KG1 (cell line): Measurements from ENCODE around the gene TTC28.
"Not testable (repeated sequence)": the region's sequence is repeated elsewhere in the genome, so short reads cannot be mapped to it uniquely, and the experiment has no call there.

Experiments used
- DNase-seq: peaks from one replicate; lab custom pipeline; 2025; lab: John Stamatoyannopoulos, UW

TTC28 gene

GRCh38 chr22:28679611-28680287 lies at the start of gene TTC28:
TSS of gene TTC28 (minus strand) at chr22:28679840. CDS start at chr22:28679723, 117 bp downstream.
- peak; percentile 13 for DNase-seq

GRCh38 chr22:28728621-28729313 lies 49.1 kb upstream of the TTC28 start:
- DNase-seq = no peak

- DNase-seq = no peak
Observed at GRCh38 chr22:28728002-28728401, 48.4 kb upstream of the TTC28 start.

DNA sequence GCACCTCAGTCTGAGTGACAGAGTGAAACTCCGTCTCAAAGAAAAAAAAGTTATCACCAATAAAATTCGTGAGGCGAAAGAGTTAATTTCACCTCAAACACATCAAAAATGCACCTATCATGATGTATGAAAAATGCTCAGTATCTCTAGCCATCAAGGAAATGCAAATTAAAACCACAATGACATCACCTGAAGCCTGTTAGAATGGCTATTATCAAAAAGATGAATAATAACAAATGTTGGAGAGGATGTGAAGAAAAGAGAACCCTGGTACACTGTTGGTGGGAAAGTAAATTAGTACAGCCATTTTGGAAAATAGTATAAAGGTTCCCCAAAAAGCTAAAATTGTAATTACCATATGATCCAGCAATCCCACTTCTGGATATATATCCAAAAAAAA lies 38.4 kb upstream of the TTC28 start:
- DNase-seq = no peak

DNA sequence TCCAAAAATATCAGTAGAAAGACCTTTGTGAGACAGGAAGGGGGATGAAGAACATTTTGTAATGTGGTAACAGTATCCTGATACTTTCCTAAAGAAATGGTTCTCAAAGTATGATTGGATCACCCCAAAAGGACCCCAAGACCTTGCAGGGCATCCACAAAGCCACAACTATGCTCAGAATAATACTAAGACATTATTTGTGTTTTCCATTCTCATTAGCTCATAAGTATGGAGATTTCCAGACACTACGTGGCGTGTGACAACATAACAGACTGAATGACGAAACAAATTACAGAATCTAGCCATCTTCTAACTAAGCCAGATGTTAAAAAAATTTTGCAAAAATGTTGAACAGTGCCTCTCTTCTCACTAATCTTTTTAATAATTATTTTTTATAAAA lies 37.0 kb upstream of the TTC28 start:
- DNase-seq = no peak

DNA sequence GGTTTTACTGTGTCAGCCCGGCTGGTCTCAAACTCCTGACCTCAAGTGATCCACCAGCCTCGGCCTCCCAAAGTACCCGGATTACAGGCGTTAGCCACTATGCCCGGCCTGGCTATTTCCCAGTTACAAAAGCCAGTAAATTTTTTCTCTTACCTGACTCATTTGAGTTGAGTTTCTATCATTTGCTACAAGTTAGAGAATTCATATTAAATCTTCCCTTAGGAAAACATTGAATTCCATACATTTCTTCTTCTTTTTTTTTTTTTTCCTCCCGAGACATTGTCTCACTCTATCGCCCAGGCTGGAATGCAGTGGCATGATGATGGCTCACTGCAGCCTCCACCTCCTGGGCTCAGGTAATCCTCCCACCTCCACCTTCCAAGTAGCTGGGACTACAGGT lies 36.0 kb upstream of the TTC28 start:
- no peak for DNase-seq

DNA sequence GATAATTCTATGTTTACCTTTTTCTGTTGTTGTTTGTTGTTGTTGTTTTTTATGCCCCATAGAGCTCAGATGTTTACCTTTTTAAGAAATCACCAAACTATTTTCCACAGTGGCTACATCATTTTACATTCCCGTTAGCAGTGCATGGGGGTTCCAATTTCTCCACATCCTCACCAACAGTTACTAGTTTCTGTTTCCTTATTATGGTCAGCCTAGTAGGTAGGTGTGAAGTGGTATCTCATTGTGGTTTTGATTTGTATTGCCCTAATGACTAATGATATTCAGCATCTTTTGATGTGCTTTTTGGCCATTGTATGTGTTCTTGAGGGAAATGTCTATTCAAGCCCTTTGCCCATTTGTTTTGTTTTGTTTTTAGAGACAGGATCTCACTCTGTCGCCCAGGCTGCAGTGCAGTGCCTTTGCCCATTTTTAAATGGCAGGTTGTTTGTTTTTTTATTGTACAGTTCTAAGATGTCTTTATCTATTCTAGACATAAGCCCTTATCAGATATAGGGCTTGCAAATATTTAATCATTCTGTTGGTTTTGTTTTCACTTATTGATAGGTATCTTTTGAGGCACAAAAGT lies 34.5 kb upstream of the TTC28 start:
- no peak for DNase-seq

GRCh38 chr22:28711820-28712777 lies 32.5 kb upstream of the TTC28 start:
- no peak for DNase-seq

- no peak for DNase-seq
Observed at GRCh38 chr22:28711341-28711740, 31.7 kb upstream of the TTC28 start.

GRCh38 chr22:28710576-28711191 lies 31.0 kb upstream of the TTC28 start:
- no peak for DNase-seq

DNA sequence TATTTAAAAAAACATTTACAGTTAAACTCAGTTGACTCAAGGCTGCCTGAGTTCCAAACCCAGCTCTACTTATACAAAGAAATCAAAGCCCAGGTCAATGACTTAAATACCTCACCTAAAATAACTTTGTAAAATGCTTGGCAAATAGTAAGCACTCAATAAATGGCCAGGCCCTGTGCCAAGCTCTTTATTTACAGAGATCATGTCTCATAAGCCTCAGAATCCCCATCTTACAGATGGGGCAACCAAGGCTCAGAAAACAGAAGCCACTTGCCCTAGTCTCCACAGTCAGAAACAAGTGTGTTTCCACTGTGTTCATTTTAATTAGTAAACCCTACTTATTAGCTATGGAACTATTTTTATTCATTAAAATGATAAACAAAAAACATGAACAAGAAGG lies 30.5 kb upstream of the TTC28 start:
- no peak for DNase-seq

GRCh38 chr22:28706845-28707244 lies 27.2 kb upstream of the TTC28 start:
- DNase-seq = no peak

- DNase-seq = no peak
Observed at GRCh38 chr22:28703436-28703835, 23.8 kb upstream of the TTC28 start.

GRCh38 chr22:28702891-28703290 lies 23.3 kb upstream of the TTC28 start:
- no peak for DNase-seq

DNA sequence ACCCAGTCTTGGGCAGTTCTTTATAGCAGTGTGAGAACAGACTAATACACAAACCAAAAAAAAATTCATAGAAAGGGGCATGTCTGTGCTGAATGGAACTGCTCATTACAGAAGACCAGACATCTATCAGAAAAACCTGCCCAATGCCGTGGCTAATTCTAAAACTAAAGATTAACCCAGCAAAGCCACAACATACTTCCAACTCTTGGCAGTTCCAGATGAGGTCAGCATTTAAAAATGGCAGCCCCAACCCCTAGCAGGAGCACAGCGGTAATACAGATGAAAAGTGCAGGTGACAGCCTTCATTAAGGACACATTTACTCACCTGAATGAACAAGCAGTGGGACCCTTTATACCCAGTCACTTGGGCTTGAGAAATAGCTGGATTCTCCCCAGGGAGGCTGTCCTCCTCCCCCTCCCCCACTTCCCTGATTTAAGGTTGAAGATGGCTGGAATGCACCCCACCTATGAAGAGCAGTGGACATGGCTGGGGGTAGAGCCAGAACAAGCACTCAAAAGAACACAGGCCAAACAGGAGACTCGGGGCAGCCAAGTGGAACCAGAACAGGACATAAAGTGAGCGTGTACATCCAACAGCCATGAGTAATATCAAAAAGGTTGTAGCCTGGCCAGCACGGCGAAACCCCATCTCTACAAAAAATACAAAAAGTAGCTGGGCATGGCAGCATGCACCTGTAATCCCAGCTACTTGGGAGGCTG lies 13.6 kb upstream of the TTC28 start:
- DNase-seq = not testable (repeated sequence)

GRCh38 chr22:28689796-28690195 lies 10.2 kb upstream of the TTC28 start:
- DNase-seq = not testable (repeated sequence)

DNA sequence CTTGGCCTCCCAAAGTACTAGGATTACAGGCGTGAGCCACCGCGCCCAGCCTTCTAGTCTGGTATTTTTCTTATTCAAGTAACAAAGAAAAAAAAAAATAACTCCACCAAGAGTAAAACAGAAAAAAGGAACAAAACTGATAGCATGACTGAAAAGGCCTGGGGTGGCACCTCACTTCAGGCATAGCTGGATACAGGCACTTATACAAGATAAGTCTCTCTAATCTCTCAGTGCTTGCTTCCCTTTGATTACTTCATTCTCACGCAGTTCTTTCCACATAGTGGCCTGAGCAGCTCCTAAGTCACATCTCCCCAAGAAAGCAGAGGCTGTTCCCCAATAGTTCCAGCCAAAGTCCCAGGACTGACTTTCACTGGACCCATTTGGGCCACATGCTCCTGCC lies 3.3 kb upstream of the TTC28 start:
- DNase-seq = not testable (repeated sequence)

DNA sequence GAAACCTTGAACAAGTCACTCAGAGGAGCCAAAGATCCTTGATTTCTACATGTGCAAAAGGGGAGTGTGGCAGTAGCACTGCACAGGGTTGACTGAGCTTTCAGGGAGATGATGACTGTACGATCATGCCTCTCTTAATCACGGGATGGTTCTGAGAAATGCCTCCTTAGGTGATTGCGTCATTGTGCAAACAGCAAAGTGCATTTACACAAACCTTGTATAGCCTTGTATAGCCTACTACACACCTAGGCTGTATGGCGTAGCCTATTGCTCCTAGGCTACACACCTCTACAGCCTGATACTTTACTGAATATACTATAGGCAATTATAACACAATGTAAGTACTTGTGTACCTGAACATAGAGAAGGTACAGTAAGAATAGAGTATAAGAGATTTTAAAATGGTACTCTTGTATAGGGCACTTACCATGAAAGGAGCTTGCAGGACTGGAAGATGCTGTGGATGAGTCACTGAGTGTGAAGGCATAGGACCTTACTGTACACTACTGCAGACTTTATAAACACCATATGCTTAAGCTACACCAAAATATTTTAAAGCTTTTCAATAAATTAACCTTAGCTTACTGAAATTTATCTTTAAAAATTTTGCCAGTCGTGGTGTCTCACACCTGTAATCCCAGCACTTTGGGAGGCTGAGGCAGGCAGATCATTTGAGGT lies 1.3 kb upstream of the TTC28 start:
- not testable (repeated sequence) for DNase-seq

DNA sequence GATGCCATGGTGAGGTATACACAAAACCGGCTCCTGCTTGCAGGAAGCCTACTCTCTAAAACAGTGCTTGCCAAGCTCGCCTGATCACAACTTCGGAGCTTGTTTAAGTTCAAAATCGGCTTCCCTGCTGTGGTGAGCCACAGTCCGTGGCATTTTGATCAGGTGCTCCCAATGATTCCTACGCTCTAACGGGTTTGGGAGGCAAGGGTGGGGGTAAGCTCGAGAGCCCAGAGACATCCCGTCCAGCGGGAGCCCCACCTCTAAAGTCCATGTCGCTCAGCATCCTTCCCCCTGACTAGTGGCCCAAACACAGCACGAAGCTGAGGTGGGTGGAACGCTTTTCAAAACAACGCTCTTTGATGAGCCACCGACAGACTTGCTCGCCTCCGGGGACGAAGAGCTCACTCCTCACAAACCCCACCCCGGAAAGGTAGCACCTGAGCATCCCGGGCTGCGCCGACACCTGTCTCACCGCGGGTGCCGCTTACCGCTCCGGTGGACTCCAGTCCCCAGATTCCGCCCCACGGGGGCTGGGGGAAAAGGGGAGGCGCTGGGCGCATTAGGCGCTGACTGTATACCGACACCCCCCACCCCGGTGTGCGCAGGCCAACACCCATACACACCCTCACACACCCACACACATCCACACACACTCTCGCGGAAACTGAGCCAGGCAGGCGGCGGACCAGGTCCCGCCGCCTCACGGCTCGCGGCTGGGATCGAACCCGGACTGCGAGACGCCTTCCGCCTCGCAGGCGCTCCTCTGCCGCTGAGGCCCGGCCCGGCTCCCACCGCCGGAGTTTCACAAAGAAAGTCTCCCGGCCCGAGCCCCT lies 646 bp downstream of the TTC28 start:
- not testable (repeated sequence) for DNase-seq

GRCh38 chr22:28678170-28678569 lies 1.5 kb downstream of the TTC28 start:
- DNase-seq = not testable (repeated sequence)
